ENCODE measurements around the gene ABTB2.

Gene ABTB2

GRCh38 chr11:34313099-34313517 lies 44.7 kb downstream of the ABTB2 start:
- DNase-seq: no peak

GRCh38 chr11:34311126-34311525 lies 46.7 kb downstream of the ABTB2 start:
- no peak for DNase-seq

DNA sequence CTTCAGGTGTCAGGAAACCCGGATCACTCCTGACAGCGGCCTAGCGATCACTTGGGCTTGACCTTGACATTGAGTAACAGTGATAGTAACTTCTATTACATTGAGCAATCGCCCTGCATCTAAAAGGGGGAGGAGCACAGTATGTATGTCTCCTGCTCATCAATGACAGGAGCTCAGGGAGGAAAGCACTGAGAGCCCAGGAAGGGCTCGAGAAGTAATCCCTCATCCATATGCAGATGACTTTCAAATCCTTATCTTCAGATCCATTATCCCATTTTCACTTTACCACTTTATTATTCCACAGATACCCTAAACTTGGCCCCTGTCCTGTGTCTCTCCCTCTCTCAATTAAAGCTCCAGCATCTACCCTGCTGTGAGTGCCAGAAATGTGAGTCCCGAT lies 47.8 kb downstream of the ABTB2 start:
- no peak for DNase-seq

DNA sequence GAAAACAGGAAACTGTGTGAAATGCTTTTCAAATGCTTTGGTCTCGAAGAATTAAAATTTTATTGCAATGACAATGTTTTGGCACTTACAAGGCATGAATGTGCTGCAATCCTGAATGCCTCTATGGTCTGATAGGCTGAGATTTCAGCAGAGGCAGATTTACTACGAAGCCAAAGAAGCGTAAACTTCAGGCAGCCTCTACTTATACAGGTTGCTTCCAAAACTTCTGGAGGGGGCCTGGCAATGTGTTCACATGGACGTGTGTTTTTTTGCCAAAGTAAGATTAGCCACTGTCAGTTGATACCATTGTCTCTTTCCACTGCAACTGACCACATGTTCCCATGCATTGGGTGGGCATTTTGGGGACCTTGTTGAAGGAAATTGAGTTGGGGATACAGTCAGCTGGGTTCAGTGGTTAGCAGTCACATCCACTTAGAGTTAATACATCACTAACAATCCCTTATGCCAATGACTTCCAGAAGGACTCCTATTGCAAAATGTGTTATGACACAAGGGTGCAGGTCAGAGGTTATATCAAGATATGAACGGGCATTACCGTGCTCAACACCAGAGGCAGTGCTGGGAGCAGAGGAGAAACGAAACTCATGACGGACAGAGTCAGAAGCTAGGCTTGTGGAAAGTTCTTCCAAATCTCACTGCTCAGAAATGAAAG lies 48.8 kb downstream of the ABTB2 start:
- DNase-seq: no peak

DNA sequence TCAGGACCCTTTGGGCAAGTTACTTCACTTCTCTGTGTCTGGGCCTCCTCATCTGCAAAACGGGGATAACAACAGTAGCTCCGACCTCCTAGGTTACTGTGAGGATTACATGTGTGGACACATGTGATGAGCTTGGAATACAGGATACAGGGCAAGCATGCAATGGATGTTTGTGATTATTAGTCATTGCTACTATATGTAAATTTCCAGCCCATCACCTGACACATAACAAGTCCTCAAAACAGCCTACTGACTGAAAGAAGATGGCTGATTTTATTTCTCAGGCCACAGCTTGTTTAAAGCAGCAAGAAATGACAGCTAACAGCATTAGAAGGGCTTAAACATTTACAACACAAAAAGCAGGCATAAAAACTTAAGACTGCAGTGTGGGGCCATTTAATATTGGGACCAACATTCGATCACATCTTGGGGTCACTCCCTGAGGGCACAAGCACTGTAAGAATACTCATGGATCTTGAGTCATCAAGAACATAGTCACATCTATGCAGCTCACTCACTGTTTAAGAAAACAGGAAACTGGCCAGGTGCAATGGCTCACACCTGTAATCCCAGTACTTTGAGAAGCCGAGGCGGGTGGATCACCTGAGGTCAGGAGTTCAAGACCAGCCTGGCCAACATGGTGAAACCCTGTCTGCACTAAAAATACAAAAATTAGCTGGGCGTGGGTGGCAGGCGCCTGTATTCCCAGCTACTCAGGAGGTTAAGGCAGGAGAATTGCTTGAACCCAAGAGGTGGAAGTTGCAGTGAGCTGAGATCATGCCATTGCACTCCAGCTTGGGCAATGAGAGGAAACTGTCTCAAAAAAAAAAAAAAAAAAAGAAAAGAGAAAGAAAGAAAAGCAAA lies 49.5 kb downstream of the ABTB2 start:
- DNase-seq: no peak

DNA sequence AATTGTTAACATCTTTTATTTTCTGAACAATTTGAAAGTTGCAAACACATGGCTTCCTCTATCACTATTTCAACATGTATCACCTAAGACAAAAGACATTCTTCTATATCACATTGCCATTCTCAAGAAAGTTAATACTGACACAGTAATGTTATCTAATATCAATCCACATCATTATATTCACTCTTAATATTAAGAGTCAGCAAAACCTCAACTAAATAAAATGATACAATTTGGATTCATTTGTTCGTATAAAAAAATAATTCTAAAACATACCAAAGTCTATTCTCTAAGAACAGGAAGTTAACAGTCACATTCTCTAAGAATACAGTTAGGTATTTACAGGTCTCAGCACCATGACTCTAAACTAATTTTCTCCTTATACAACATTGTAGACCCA lies 52.0 kb downstream of the ABTB2 start:
- DNase-seq: no peak

DNA sequence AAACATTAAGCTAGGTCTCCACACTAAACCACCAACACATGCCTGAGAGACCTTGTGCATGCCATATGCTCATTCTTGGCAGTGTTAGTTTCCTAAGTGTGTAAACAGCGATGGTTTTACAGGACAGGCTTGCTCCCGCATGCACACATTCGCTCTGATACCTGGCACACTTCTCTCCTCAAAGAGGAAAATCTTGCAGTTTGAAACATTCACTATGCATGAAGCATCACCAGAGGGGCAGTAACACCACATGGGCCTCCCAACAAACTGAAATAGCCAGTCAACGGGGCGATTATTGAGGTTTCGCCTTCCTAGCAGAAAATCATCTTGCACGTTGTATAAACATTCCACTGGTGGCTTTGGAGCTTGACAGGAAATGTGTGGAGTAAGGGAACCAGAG lies 52.6 kb downstream of the ABTB2 start:
- no peak for DNase-seq

DNA sequence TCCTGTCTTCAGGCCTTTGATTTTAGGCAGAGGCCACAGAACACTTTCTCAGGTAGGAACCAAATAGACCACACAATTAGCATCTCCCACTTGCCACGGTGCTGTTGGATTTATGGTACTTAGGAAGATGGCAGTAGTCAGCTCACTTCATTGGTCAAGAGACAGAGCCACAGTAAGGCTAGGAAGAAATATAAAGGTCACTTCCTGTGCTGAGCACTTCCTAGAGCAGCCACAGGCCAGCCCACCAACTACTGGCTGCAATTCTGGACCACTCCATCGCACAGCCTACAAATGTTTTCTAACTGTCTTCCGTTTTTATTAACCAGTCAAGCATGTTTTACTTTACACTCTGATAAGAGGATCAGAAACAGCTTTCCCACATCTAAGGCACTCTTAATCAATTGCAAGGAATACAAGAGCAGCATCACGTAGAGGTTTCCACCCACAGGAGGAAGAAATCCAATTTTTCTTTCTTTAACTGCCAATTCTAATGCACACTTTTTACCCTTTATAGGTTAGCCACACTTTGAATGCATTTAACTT lies 54.7 kb downstream of the ABTB2 start:
- DNase-seq: no peak

GRCh38 chr11:34302046-34302921 lies 55.5 kb downstream of the ABTB2 start:
- no peak for DNase-seq

DNA sequence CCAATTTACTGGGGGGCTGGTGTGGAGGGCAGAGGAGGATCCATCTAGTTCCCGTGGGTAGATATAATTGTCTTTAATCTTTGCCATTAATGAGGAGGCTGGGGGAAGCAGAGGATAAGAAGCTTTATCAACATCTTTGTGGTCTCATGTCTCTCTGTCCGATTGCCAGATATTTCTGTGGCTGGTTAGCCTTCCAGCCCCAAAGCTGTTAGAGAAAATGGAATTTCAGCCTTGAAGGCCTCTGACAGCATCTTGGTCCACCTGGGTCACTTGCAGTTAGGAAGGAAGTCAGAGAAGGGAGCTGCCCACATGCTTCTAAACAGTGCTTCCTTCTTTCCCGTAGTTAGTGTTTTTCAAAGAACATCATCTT lies 56.9 kb downstream of the ABTB2 start:
- no peak for DNase-seq

DNA sequence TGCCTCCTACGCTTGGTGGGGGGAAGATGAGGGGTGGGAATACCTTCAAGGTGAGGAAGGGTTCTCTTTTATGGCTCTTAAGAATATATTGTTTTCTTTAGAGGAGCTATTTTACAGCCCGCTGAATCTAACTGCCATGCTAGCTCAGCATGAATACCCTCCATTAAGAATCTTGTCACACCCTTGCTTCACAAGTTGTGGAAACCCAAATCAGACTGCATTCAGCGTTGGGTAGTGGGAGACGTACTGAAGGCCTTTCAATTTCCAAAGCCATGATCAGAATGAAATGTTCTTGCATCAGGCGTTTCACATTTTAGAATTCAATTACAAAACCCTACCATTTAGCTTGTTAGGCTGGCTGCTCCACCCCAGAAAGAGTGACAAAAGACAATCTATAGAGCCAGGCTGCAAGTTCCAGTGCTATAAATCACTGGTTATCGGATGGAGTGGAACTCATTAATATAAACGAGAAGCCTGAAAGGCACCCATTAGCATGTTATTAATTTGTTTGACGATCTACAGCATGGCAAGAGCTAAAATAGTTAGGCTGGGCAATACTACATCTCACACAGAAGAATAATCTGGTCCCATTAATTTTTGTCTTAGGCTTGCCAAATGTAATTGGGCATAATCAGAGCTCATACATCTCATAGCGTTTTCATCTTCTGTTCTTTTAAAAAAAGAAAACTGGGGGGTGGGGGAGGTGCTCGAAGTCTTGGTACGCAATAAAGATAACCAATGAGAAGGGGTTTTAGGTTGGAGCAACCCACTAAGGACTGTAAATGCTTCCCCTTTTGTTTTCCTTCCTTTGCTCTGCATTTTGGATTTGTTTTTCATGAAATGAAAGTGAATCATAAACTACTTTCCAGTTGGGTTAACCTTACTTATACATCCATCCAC lies 57.5 kb downstream of the ABTB2 start:
- no peak for DNase-seq

- DNase-seq: no peak
Measured at GRCh38 chr11:34299284-34299972, 58.4 kb downstream of the ABTB2 start.

GRCh38 chr11:34298871-34299270 lies 58.9 kb downstream of the ABTB2 start:
- no peak for DNase-seq

DNA sequence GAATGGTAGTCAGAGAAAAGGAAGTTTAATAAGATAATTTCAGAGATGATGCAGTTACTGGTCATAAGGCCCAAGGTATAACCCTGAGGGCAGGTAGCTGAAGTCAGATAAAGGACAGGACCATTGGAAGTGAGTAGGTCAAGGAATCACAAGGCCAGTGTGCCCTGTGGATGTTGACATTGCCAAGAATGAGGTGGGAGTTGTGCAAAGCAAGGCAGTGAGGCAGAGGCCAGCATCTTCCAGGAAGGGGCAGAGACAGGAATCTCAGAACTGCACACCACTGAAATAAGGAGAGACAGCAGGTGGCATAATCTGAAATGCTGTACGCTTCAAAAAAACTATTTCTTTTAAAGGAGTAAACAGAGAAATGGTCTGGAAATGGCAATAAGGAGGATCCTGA lies 61.4 kb downstream of the ABTB2 start:
- DNase-seq: no peak

GRCh38 chr11:34292546-34292945 lies 65.3 kb downstream of the ABTB2 start:
- no peak for DNase-seq

DNA sequence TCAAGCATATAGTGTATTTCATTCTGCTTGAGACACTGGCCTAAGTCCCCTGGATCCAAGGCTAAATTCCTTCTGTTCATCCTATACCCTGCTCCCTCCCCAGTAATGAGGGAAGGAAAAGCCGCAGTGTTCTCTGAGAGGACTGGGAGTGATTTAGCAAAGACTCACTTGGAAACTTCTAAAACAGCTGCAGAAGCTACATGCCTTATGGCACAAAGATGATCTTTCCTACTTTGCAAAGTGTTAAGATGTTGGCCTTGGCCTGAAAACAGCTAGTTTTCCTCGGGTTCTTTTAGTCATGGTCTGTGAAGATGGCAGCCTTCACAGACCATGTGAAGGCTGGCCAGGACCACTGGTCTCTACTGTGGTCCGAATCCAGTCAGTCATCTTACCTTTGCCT lies 65.7 kb downstream of the ABTB2 start:
- DNase-seq: no peak

DNA sequence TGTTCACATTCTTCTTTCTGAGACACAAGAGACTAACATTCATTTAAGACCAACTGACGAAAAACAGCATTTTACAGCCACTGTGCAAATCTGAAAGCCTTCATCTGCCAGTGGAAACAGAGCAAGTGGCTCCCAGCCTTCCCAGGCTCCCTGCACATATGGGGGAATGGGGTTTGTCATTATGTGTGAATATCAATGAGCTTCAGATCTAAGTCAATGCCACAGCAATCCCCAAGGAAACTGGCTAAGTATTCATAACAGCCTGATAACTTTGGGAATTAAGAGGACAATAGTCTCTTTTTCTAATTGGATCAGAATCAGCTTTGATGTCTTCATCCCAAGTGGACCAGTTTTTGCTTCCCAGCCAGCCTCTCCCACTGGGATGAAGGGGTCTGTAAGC lies 66.9 kb downstream of the ABTB2 start:
- DNase-seq: no peak

DNA sequence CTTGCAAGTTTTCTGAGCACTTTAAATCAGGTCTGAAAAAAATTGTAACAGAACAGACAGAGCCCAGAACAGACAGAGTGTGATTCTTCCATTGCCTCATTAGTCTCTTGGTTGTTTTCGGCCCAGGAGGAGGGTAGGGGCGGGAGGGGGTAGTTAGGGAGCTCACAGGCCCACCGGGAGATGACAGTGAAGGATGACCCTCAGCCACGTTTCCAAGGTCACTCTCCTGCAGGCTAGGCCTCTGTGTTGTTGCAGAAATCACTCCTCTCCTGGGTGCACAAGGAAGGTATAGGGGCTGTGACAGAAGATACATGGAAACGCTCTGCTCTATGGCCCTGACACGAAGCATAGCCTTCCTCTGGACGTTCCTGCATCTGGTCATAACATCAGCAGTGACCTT lies 69.3 kb downstream of the ABTB2 start:
- no peak for DNase-seq

- DNase-seq: peak; percentile 59
Measured at GRCh38 chr11:34284811-34285481, 72.9 kb downstream of the ABTB2 start.

DNA sequence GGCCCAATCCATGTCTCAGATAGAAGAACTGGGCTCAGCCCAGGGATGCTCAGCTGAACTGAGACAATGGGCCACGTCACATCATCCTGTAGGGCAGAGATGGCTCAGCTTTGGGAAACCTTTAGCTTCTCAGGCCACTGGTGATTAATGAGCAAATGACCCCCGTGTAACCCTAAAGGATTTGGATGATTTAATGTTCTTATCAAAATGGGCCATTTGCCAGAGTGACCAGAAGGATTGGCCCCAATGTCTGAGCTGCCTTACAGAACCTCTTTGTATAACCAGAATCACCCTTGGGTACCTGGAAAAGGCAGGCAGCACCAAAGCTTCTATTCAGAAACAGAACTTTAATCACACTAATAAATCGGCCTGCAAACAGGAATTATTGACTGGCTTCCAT lies 73.7 kb downstream of the ABTB2 start:
- DNase-seq: no peak
